Loucy (cell line): ENCODE data around the gene MAP4K1.

ENCODE experiments used
- EZH2phosphoT487 ChIP-seq: fragments of 200-600 bp; IDR thresholded peaks from 2 replicates; pipeline ENCODE4 v1.6.1; 2018; ENCODE audit warnings: antibody characterized with exemption, mild to moderate bottlenecking, moderate library complexity, borderline replicate concordance
- TF ChIP-seq, protein P1 (sequence below): fragments of 200-600 bp; sonication (generic); conservative IDR thresholded peaks from 2 replicates; pipeline ENCODE4 v1.5.1; 2014; ENCODE audit warnings: mild to moderate bottlenecking, antibody characterized with exemption, low read length

DNA sequence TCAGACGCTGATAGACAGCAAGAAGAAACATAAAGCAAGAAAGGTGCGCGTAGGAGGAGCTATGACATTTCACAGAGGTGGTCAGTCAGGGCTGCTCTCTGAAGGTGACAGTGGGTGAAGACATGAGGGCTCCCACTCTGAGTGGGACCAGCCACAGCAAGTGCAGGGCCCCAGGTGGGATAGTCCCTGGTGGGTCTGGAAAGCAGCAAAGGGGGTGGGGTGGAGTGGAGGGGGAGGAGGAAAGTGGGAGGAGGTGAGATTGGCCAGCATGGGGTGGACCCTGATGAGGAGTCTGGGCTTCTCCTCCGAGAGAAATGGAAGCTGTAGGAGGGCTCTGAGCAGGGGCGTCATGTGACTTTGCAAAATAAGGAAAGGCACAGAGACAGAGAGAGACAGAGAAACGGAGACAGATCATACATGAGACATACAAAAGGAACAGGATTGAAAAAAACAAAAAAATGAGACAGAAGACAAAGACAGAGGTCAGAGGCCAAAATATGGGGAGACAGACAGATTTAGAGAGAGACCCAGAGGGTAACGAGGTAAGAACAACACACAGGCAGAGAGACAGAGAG lies 2.7 kb downstream of the MAP4K1 start:
- TF ChIP-seq, protein P1, sequence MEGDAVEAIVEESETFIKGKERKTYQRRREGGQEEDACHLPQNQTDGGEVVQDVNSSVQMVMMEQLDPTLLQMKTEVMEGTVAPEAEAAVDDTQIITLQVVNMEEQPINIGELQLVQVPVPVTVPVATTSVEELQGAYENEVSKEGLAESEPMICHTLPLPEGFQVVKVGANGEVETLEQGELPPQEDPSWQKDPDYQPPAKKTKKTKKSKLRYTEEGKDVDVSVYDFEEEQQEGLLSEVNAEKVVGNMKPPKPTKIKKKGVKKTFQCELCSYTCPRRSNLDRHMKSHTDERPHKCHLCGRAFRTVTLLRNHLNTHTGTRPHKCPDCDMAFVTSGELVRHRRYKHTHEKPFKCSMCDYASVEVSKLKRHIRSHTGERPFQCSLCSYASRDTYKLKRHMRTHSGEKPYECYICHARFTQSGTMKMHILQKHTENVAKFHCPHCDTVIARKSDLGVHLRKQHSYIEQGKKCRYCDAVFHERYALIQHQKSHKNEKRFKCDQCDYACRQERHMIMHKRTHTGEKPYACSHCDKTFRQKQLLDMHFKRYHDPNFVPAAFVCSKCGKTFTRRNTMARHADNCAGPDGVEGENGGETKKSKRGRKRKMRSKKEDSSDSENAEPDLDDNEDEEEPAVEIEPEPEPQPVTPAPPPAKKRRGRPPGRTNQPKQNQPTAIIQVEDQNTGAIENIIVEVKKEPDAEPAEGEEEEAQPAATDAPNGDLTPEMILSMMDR = no peak
- no peak for TF ChIP-seq EZH2phosphoT487
